NOMO-1 treated with dmso at 0.1 percent for 144 hours (cell line): Measurements from ENCODE around the gene MSLN.

Experiments used
- DNase-seq: peaks from one replicate; lab custom pipeline; 2025; ENCODE audit not compliant: unreplicated experiment; lab: John Stamatoyannopoulos, UW

Gene MSLN

GRCh38 chr16:801584-802363 is 41.2 kb downstream of the MSLN start:
- DNase-seq, result no peak

- DNase-seq, result no peak
Observed at GRCh38 chr16:802461-802860, 41.9 kb downstream of the MSLN start.

GRCh38 chr16:802914-803753 is 42.6 kb downstream of the MSLN start:
- DNase-seq, result no peak

- DNase-seq, result no peak
Observed at GRCh38 chr16:803754-804080, 43.2 kb downstream of the MSLN start.

GRCh38 chr16:804193-805048 is 43.9 kb downstream of the MSLN start:
- no peak for DNase-seq

GRCh38 chr16:805474-805873 is 44.9 kb downstream of the MSLN start:
- DNase-seq, result no peak

GRCh38 chr16:807347-808084 is 47.0 kb downstream of the MSLN start:
- peak; percentile 90 for DNase-seq

GRCh38 chr16:808085-808386 is 47.5 kb downstream of the MSLN start:
- DNase-seq, result no peak

GRCh38 chr16:813204-813915 is 52.8 kb downstream of the MSLN start:
- peak; percentile 7 for DNase-seq

GRCh38 chr16:813916-814412 is 53.4 kb downstream of the MSLN start:
- DNase-seq, result no peak

- DNase-seq, result no peak
Observed at GRCh38 chr16:814974-815373, 54.4 kb downstream of the MSLN start.

- DNase-seq, result no peak
Observed at GRCh38 chr16:815861-816260, 55.3 kb downstream of the MSLN start.

GRCh38 chr16:817001-817906 is 56.7 kb downstream of the MSLN start:
- no peak for DNase-seq

- no peak for DNase-seq
Observed at GRCh38 chr16:818132-818531, 57.6 kb downstream of the MSLN start.
